WI38 (cell line): Measurements from ENCODE around the gene ANO8.
A peak's percentile ranks its signal among the peaks of the same experiment; 100 is the strongest.
"Not testable (repeated sequence)": the region's sequence is repeated elsewhere in the genome, so short reads cannot be mapped to it uniquely, and the experiment has no call there.

Experiments
- H3K4me3 ChIP-seq: 2 replicates; pipeline ENCODE4 v1.5.1; 2011; ENCODE audit warnings: low read depth, mild to moderate bottlenecking, control low read depth, low read length
- TF ChIP-seq, protein P1 (sequence below): IDR thresholded peaks from 2 replicates; pipeline ENCODE4 v1.5.1; 2012; ENCODE audit warnings: low read depth, mild to moderate bottlenecking, control low read depth, low read length

ANO8 gene

DNA sequence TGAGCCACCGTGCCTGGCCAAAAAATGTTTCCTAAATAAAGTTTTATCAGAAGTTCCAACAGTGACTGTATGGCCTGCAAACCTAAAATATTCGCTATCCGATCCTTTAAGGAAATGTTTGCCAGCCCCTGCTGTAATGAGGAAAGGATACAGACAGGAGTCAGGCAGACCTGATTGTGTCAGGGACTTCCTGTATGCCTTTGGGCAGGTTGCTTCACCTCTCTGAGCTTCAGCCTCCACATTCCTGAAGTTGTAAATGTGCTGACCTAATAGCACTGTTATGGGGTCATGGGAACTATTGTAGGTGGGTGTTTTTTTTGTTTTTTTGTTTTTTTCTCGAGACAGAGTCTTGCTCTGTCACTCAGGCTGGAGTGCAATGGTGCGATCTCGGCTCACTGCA, 37.7 kb downstream of the ANO8 start:
- TF ChIP-seq, protein P1, sequence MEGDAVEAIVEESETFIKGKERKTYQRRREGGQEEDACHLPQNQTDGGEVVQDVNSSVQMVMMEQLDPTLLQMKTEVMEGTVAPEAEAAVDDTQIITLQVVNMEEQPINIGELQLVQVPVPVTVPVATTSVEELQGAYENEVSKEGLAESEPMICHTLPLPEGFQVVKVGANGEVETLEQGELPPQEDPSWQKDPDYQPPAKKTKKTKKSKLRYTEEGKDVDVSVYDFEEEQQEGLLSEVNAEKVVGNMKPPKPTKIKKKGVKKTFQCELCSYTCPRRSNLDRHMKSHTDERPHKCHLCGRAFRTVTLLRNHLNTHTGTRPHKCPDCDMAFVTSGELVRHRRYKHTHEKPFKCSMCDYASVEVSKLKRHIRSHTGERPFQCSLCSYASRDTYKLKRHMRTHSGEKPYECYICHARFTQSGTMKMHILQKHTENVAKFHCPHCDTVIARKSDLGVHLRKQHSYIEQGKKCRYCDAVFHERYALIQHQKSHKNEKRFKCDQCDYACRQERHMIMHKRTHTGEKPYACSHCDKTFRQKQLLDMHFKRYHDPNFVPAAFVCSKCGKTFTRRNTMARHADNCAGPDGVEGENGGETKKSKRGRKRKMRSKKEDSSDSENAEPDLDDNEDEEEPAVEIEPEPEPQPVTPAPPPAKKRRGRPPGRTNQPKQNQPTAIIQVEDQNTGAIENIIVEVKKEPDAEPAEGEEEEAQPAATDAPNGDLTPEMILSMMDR = no peak
- H3K4me3 ChIP-seq = no peak overlapping the region

DNA sequence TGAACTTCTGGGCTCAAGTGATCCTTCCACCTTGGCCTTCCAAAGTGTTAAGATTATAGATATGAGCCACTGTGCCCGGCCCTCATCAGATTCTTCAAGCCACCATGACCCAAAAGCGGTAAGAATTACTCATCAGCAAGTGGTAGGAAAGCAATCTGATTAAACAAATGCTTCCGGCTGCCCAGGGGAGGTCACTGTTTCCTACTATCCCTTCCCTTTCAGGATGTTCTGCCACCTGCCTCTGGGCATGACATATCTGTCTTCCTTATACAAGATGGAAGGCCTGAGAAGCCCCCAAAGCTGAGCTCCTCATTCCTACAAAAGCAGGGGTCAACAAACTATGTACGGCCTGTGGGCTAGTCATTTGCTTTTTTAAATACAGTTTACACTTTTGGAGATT, 38.4 kb downstream of the ANO8 start:
- H3K4me3 ChIP-seq = no peak overlapping the region
- TF ChIP-seq, protein P1 = no peak

GRCh38 chr19:17295551-17295950, 39.1 kb downstream of the ANO8 start:
- H3K4me3 ChIP-seq = not testable (repeated sequence)

- TF ChIP-seq, protein P1 = no peak
- no peak overlapping the region for H3K4me3 ChIP-seq
Measured at GRCh38 chr19:17294051-17294891, 40.4 kb downstream of the ANO8 start.

- H3K4me3 ChIP-seq = no peak overlapping the region
Measured at GRCh38 chr19:17293605-17294004, 41.0 kb downstream of the ANO8 start.

DNA sequence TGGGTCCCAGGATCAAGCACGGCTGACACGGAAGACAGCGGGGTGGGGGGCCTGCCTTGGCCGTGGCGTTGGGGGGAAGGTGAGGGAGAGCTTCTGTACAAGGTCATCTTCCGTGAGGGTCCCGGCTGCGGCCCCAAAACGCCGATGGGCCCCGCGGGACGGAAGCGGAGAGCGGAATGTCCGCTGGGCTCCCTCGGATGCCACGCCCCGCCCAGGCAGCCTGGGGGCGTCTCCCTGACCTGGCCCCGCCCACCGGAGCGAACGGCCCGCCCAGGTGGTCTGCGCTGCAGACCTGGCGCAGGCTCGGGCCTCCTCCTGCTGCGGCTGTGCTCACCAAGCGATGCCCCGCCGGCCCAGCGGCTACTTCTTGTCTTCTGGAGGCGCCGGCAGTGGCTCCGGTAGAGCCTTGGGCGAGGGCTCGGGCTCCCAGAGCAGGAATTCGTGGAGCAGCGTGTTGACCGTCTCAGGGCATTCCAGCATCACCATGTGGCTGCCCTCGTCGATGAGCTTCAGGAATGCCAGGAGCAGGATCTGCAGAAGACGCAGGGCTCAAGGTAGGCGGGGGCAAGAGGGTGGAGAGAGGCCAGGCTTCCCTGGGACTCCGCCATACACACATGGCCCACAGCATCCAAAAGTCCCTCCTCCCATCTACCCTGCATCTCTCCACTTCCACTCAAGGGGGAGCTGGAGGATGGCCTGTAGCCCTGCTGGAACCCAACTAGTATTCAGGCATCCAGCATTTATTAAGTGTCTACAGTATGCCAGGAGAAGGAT, 42.2 kb downstream of the ANO8 start:
- TF ChIP-seq, protein P1 = peak; percentile 78

More at GRCh38 chr19:17293605-17294004, 41.0 kb downstream of the ANO8 start:
- TF ChIP-seq, protein P1 = no peak

GRCh38 chr19:17289489-17289888, 45.2 kb downstream of the ANO8 start:
- no peak overlapping the region for H3K4me3 ChIP-seq
- TF ChIP-seq, protein P1 = no peak

More for the DNA sequence above, 42.2 kb downstream of the ANO8 start:
- H3K4me3 ChIP-seq = peak overlapping the region; percentile 56
